ENCODE results near the gene TMEM117. TPM values are rescaled to one million over a fixed set of nuclear protein-coding genes. Genes with fewer than 3 reads are reported as not detected.

TMEM117 gene
- total RNA-seq, 1 donor from 2014 or later = 4.0 TPM

DNA sequence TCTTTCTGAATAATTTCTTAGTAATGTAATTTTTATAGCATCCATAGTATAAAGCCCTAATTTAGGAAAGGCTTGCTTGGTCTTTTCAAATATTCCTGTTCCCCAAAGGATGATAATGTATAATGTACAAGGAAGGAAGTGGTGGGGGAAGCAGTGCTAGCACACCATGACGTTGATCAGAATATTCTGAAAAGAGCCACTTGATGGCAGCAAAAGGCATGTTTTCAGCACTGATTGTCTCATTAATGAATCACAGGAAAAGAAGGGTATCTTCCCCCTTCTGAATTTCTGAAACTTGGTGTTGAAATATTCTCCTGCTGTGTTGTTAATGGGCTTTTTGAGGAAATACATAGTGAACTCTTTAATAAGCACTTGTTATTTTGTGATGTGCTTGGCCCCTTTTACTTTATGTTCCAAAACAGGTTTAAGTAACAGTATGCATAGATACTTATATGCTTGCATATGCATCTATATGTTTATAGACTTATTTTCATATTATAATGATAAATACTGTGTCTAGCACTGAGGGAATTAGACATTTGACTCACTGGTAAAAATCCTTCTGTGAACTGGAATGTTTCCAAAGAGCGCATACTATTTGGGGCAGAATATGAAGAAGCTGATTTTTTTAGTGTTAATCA lies 122.0 kb downstream of the TMEM117 start:
- peak; percentile 27 to 48 for DNase-seq (ENCODE audit: low read depth in 2 of 2)

DNA sequence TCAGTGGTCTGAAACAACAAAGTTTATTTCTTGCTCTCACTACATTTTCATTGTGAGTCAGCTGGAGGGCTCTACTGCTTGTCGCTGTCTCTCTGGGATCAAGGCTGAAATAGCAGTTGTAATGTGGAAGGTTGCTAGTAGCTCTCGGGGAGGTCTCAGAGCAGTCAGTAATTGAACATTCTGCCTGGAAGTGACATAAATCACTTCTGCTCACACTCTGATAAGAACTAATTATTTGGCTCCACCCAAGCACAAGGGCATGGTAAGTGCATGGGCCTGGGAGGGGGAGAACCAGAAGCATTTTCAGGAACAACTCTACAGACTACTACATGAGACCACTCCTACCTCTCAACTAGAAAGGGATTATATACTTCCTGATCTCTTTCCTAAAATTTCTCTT lies 128.2 kb downstream of the TMEM117 start:
- no peak for DNase-seq (ENCODE audit: low read depth in 2 of 2)

DNA sequence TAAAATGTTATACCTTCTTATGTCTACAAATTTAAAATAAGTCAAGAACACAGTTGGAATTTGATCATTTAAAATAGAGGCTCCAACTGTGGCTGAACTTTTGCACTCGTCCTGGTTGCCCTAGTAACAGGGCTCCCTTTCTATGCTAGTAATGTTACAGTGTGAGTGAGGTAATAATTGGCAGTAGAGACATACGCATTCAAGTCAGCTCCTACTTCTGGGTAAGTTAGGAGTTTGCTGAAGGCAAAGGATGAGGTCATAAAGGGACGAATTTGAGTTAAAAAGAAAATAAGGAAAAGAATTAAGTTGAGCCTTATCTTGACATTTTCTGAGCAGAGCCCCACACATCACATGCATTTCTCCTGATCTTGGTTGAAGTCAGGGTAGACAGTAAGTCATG lies 129.1 kb downstream of the TMEM117 start:
- no peak for DNase-seq (ENCODE audit: low read depth in 2 of 2)

DNA sequence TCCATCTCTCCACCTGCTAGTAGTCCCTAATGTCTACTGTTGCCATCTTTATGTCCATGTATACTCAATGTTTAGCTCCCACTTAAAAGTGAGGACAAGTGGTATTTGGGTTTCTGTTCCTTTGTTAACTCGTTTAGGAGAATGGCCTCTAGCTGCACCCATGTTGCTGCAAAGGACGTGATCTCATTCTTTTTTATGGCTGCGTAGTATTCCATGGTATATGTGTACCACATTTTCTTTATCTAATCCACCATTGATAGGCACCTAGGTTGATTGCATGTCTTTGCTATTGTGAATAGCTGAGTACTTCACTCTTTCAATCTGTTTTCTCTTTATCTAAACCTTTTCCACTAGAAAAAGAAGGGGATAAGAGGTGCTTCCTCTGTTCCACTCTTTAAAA lies 130.0 kb downstream of the TMEM117 start:
- DNase-seq (ENCODE audit: low read depth in 2 of 2) = no peak

DNA sequence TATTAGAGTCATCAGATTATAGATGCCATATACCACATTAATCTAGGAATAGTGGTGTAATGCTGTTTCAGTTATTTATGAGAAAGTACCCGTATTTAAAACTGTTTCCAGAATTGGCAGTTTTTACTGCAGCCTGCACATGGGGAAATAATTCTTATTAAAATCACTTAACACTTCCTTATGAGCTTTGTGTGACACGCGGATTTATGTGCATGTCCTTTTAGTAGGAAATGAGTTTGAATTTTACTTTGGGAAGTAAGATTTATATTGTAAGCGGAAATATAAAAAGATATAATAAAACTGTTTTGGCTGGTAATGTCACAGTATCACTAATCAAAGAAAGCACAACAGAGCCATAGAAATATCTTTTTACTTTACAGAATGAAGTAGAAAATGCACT lies 132.9 kb downstream of the TMEM117 start:
- DNase-seq (ENCODE audit: low read depth in 2 of 2) = no peak

DNA sequence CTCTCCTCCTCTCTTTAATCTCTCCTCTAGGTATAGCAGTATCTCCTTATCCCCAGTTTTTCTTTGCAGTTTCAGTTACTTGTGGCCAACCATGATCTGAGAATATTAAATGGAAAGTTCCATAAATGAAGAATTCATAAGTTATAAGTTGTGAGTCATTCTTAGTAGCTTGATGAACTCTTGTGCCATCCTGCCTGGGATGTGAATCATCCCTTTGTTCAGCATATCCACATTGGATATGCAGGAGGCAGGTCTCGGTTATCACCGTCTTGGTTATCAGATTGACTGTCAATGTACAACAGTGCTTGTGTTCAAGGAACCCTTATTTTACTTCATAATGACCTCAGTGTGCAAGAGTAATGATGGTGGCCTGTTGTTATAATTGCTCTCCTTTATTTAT lies 134.0 kb downstream of the TMEM117 start:
- DNase-seq (ENCODE audit: low read depth in 2 of 2) = peak in 1 of 2 donors; percentile 40

DNA sequence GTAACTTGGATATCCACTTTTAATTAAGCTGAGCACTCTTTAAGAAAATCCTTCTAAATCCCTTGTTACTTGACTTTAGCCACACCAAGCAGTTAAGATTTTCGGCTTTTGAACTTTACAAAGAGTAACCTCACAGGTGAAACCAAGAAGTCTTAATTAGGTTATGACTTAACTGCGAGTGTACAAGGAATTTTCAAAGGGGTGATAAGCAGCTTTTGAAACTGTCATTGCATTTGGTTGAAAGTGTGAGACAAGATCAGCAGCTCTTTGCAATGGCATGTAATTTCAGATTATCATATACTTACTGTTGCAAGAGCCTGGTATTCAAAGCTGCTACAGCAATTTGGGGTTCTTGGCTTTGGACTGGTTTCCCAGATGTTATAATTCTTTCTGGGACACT lies 137.5 kb downstream of the TMEM117 start:
- DNase-seq (ENCODE audit: low read depth in 2 of 2) = no peak

DNA sequence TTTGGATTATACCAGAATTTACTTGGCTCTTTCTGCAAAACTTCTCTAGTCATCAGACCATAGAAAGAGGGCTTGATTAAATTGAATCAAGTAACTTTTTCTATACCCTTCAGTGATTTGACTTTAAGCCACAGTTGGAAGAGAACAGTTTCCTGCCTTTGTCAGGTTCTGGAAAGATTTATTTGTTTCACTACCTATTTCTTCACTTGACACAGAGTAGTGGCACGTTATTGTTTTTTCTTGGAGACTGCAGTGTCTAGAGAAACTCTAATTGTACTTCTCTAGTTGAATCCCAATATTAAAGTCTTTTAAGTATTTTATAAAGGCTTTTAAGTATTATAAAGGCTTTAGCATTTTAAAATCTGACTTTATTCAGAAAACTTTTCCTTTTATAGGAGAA lies 138.1 kb downstream of the TMEM117 start:
- peak in 1 of 2 donors; percentile 24 for DNase-seq (ENCODE audit: low read depth in 2 of 2)

DNA sequence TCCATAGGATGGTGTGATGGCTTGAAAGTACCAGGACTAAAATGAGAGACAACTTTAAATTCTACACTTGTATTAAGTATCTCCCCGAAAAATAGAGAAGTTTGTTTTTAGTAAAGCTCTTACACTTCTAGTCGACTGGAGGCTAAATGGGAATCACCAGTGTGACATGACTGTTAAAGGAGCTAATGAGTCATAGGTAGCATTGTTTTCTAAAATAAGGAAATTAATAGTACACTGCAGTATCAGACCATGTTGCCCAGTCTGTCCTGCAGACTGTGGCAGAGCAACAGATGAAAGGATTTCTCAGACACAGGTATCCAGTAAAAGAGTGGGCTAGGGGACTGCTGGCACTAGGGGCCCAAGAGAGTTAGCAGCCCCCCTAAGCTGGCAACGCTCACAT lies 140.1 kb downstream of the TMEM117 start:
- DNase-seq (ENCODE audit: low read depth in 2 of 2) = peak in 1 of 2 donors; percentile 22

DNA sequence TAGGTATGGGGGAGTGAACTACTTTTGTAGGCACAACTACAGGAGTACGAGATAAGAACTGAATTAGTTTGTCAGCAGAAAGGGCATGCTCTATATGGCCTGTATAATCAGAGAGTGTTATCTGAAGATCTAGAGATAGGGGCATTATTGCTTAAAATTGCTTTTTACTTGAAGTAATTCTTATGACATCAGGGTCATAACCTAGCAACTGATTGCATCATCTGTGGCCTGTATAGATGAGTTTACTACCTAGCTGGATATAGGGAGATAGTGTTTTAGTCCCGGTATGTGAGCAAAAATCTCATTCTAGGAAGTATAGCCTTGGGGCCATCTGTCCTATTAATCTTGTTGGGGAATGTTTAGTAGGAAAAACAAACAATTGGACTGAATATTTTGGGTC lies 142.7 kb downstream of the TMEM117 start:
- no peak for DNase-seq (ENCODE audit: low read depth in 2 of 2)

DNA sequence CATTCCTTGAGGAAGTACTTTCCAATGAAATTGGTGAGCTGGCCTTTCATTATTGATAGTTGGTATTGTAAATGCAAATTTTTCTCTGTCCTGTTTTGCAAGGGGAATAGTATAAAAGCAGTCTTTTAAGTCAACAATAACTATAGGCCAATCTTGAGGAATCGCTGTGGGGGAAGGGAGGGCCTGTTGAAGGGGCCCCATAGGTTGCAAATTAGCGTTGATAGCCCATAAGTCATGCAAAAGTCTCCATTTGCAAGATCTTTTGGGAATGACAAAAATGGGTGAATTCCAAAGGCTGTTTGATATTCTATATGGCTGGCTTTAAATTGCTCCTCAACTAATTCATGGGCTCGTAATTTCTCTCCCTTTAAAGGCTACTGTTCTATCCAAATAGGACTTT lies 143.6 kb downstream of the TMEM117 start:
- DNase-seq (ENCODE audit: low read depth in 2 of 2) = no peak

DNA sequence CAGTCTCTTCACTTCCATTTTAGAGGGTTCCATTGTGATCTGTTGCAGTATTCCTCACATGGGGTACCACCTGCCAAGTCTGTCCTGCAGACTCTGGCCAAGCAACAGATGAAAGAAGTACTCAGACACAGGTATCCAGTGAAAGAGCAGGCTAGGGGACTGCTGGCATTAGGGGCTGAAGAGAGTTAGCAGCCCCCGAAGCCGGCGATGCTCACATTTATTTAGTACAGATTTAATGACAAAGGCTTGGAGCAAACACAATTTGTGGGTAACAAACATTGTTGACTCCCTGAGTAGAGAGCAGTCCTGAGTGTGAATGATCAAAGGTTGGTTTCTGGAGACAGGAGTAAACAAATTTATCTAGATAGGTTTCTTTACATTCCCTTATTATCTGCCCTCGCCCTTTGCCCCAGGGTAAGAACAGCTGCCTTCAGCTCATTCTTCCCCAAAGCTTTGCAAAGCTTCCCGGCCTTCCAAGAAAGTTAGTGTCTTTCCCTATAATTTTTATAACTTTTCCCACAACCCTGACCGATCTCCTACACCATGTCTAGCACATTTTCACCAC lies 144.8 kb downstream of the TMEM117 start:
- no peak for DNase-seq (ENCODE audit: low read depth in 2 of 2)

DNA sequence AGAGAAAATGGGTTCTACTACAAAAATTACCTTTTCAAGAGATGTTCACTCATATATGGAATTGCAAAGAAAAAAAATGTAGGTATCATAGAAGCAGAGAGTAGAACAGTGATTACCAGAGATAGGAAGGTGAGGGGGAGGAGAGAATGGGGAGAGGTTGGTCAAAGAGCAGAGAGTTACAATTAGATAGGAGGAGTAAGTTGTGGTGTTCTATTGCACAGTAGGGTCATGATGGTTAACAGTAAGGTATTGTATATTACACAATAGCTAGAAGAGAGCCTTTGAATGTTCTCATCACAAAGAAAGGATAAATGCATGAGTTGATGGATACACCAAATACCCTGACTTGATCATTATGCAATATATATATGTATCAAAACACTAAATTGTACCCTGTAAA lies 145.8 kb downstream of the TMEM117 start:
- DNase-seq (ENCODE audit: low read depth in 2 of 2) = no peak

DNA sequence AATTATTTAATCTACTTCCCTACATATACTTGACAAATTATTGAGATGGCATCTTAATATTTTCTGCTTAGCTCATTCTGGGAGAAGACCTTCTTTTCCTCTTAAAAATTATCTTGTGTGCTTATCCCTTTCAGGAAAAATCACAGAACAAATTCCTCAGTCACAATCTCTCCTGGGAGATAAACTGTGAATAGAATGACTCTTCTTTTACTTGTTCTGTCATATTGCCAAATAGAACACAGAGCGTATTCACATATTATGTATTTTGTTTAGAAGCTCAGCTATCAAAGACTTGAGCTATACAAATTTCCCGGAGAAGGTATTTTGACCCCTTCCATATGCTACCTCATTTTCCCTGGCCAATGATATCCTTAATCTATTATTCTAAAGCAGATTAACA lies 146.7 kb downstream of the TMEM117 start:
- no peak for DNase-seq (ENCODE audit: low read depth in 2 of 2)

DNA sequence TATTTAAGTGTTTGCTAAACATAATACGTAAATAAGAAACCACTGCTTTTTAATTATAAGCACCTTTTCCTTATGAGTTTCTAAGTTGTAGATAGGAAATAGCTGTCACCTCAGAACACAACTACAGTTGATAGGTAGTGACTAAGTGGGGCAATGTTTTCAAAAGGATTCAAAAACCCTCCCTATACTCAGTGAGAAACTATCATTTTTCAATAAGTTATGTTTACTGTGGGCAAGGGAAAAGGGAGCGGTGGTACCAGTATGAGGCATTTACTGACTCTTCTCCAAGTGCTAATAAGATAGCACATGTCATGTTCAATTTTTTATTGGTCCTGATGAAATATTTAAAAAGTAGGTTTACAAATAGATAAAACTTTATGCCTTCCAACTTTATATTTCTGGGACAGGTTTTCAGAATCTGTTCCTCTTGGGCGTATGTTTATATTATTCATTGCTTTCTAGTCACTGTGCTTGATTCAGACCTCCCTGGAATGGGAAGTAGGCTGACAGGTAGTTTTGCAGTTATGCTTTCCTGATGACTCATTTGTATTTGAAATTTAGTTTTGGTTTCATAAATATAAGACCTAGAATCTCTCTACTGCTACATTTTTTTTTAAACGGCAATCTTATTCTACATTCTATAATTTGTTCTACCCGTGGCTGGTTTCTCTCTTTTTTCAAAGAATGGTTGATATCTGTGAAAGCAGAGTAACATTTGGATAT lies 153.1 kb downstream of the TMEM117 start:
- peak in 1 of 2 donors; percentile 5 for DNase-seq (ENCODE audit: low read depth in 2 of 2)

DNA sequence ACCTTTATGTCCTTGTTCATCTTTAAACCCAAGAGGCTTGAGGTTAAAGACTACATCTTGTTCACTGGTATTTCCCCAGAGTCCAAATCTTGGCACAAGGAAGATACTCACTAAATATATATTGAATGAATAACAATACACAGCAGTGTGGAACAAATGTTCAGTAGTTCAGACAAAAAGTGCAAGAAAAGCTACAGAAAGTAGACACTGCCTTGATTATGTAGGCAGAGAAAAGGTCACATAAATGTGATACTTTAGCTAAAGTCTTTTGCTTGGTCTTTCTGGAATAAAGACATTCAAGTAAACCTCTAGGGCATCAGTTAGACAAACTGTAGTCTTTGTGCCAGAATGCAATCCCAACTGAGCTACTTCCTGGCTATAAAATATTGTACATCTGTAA lies 157.0 kb downstream of the TMEM117 start:
- DNase-seq (ENCODE audit: low read depth in 2 of 2) = no peak

DNA sequence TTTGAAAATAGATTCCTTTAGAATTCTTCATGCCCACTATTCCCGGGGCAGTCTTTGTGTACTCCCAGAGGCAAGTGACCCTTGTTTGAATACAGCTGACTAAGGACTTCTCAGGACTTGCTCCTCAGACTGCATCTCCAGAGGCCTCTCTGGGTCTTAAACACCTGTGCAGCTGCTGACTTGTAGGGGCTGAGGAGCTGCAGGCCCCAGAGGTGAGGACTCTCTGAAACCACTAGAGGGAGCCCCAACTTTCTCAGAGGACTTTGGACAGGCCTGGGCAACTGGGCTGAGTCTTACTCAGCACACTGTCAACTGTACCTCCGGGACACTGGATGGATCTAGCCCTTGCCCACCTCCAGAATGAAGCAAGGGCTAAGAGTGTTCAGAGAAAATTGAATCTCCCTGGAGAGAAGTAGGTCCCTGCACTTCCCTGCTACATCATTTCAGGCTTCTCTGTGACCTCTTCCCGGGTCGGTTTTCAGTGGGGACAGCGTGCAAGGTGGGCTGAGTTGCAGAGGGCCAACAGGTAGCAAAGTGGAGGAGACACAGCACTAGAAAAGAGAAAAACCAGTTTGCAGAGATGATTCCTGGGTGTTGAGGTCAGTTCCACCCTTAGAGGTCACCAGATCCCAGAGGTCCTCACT lies 164.6 kb downstream of the TMEM117 start:
- DNase-seq (ENCODE audit: low read depth in 2 of 2) = peak in 1 of 2 donors; percentile 46

DNA sequence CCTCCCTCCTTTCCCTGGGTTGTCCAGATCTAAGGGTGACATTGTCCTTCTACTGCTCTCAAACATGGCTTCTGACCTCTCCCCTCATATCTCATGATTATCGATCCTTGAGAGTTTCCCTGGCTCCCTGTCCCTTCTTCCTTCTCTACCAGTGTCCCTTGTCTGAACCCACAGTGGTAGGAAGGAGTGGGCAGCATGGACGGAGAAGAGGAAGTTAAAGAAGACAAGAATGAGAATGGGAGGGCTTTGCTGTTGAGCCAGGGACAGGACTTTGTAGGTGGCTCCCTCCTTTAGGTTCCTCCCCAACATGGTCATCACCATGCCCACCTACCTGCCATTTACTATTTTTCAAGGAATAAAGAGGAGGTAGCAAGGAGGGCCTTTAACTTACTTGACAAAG lies 166.7 kb downstream of the TMEM117 start:
- DNase-seq (ENCODE audit: low read depth in 2 of 2) = no peak

DNA sequence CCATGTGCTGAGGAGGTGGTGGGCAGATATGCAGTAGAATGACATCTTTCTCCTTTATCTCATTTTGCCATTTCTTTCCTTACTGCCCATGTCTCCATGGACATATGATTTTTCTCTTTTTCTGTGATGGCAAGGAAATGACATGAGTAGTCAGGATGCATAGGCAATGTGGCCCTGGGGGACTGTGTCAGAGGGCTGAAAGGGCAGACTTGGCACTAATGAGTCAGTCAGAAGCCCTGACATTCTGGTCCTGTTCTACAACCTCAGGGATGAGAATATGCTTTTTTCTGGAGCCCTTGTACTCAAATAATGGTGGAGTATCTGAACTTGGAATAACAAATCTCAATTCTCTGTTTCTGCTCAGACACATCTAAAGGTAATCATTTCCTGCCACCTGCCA lies 167.8 kb downstream of the TMEM117 start:
- DNase-seq (ENCODE audit: low read depth in 2 of 2) = no peak

DNA sequence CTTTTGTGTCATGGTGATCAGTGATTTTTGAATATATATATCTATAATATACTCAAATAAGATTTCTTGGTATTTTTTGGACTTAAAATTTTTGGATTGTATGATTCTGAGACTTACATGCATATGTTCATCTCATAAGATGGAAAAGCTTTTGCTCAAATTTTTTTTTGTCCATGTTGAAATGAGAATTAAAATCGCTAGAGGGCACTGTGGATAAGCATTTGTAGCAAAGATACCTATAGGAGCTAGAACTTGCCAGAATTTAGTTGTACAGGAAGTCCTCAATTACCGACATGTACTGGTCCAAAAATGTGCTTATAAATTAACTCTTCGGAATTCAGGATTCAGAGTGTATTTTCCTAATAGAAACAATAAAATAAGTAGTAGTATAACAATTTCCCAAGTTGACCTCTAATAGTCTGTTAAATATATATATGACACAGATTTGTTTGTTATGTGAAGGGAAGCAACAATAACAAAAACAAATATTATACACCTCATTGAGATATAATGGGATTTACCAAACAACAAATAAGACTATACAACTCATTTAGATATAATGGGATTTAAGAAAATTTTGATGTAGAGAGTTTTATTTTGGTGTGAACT lies 179.6 kb downstream of the TMEM117 start:
- peak; percentile 15 to 36 for DNase-seq (ENCODE audit: low read depth in 2 of 2)

DNA sequence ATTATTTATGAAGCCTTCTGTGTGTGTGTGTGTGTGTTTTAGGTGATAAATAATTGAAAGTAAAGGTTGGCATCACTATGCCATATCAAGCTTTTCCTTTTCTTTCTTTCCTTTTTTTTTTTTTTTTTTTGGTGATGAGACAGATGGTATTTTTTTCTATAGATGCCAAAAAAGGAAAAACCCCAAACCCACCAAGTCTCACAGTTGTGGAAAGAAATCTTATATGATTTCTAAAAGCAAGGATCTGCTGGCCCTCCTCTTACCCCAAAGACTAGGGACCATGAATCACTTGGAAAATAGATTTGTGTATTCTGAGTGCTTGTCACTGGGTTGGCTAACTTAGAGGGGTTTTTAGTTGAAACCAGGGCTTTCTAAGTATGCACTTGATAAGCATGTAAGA lies 181.3 kb downstream of the TMEM117 start:
- DNase-seq (ENCODE audit: low read depth in 2 of 2) = no peak

DNA sequence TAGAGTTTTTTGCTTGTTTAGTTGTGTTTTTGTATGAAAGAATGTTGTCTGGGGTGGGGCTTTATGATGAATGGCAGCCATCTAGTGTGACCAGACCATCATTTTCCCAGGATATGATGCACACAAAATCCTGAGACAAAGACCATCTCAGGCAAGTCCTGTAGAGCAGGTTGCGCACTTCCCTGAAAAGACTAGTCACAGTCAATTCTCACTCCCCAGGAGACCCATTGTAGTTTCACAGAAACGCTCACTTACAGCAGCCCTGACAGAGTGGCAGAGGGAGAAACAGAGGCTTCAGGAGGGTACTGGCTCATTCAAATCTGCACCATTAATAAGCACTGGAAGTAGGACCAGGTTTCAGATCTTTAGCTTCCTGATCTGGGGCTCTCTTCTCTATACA lies 183.2 kb downstream of the TMEM117 start:
- no peak for DNase-seq (ENCODE audit: low read depth in 2 of 2)
